Measurements from ENCODE around the gene UQCR11.

The UQCR11 gene

GRCh38 chr19:1569997-1570396, 35.3 kb downstream of the UQCR11 start:
- no peak for FAIRE-seq

GRCh38 chr19:1568320-1569019, 36.8 kb downstream of the UQCR11 start, which contains the start of gene MEX3D:
TSS of gene MEX3D (minus strand) at chr19:1568325. CDS start at chr19:1568058, 267 bp downstream.
- FAIRE-seq = no peak
- DNase-seq (ENCODE audit: low spot score) = peak; percentile 16

More at GRCh38 chr19:1569997-1570396, 35.3 kb downstream of the UQCR11 start:
- no peak for DNase-seq (ENCODE audit: low spot score)

GRCh38 chr19:1567848-1568227, 37.4 kb downstream of the UQCR11 start:
- DNase-seq (ENCODE audit: low spot score) = no peak
- FAIRE-seq = no peak

GRCh38 chr19:1567116-1567847, 38.0 kb downstream of the UQCR11 start:
- FAIRE-seq = no peak
- DNase-seq (ENCODE audit: low spot score) = no peak

- DNase-seq (ENCODE audit: low spot score) = peak; percentile 62
Measured at GRCh38 chr19:1566392-1567115, 38.7 kb downstream of the UQCR11 start.

GRCh38 chr19:1563251-1563650, 42.0 kb downstream of the UQCR11 start:
- no peak for DNase-seq (ENCODE audit: low spot score)
- no peak for FAIRE-seq

More at GRCh38 chr19:1566392-1567115, 38.7 kb downstream of the UQCR11 start:
- FAIRE-seq = no peak

- DNase-seq (ENCODE audit: low spot score) (no peak), FAIRE-seq (no peak)
Measured at GRCh38 chr19:1561236-1561842, 43.9 kb downstream of the UQCR11 start.

GRCh38 chr19:1560286-1560882, 44.9 kb downstream of the UQCR11 start:
- no peak for DNase-seq (ENCODE audit: low spot score)
- no peak for FAIRE-seq

GRCh38 chr19:1558552-1558951, 46.7 kb downstream of the UQCR11 start:
- DNase-seq (ENCODE audit: low spot score) (no peak), FAIRE-seq (no peak)

GRCh38 chr19:1556390-1557070, 48.7 kb downstream of the UQCR11 start:
- FAIRE-seq (no peak), DNase-seq (ENCODE audit: low spot score) (no peak)

- FAIRE-seq = no peak
- DNase-seq (ENCODE audit: low spot score) = no peak
Measured at GRCh38 chr19:1555487-1556389, 49.5 kb downstream of the UQCR11 start.

- no peak for FAIRE-seq
Measured at GRCh38 chr19:1554968-1555367, 50.3 kb downstream of the UQCR11 start.

GRCh38 chr19:1553415-1553814, 51.8 kb downstream of the UQCR11 start:
- no peak for DNase-seq (ENCODE audit: low spot score)
- FAIRE-seq = no peak

More at GRCh38 chr19:1554968-1555367, 50.3 kb downstream of the UQCR11 start:
- DNase-seq (ENCODE audit: low spot score) = no peak

GRCh38 chr19:1551068-1552040, 53.9 kb downstream of the UQCR11 start:
- DNase-seq (ENCODE audit: low spot score) (no peak), FAIRE-seq (no peak)

- no peak for FAIRE-seq
- DNase-seq (ENCODE audit: low spot score) = no peak
Measured at GRCh38 chr19:1549332-1549945, 55.8 kb downstream of the UQCR11 start.
